ENCODE measurements around the gene ZBTB45.
A peak's percentile ranks its signal among the peaks of the same experiment; 100 is the strongest.

ZBTB45 gene

GRCh38 chr19:58561373-58562121 is 41.9 kb upstream of the ZBTB45 start:
- H3K27ac ChIP-seq: peak overlapping the region in 1 of 2 donors; percentile 70

GRCh38 chr19:58560921-58561320 is 41.3 kb upstream of the ZBTB45 start:
- no peak for TF ChIP-seq CTCF (IDR thresholded peaks at IDR 0.05)
- no peak overlapping the region for H3K4me3 ChIP-seq
- no peak for DNase-seq (ENCODE audit: low spot score)
- H3K27ac ChIP-seq: no peak overlapping the region

More at GRCh38 chr19:58561373-58562121, 41.9 kb upstream of the ZBTB45 start:
- no peak for TF ChIP-seq CTCF (IDR thresholded peaks at IDR 0.05)
- H3K4me3 ChIP-seq: peak overlapping the region; percentile 73
- DNase-seq (ENCODE audit: low spot score): no peak

- no peak for TF ChIP-seq CTCF (IDR thresholded peaks at IDR 0.05)
- Histone ChIP-seq H3K27ac (peak overlapping the region; percentile 91 to 99), H3K4me3 (peak overlapping the region; percentile 70)
- no peak for DNase-seq (ENCODE audit: low spot score)
These were observed 40.6 kb upstream of the ZBTB45 start for GRCh38 chr19:58560007-58560887.

GRCh38 chr19:58559275-58560006 is 39.8 kb upstream of the ZBTB45 start:
- TF ChIP-seq CTCF (IDR thresholded peaks at IDR 0.05): no peak
- H3K27ac ChIP-seq: peak overlapping the region; percentile 91 to 99
- DNase-seq (ENCODE audit: low spot score): peak; percentile 95
- peak overlapping the region; percentile 70 for H3K4me3 ChIP-seq

GRCh38 chr19:58558623-58559274 is 39.1 kb upstream of the ZBTB45 start:
- TF ChIP-seq CTCF (IDR thresholded peaks at IDR 0.05): no peak
- peak; percentile 98 for DNase-seq (ENCODE audit: low spot score)
- Histone ChIP-seq H3K27ac (peak overlapping the region; percentile 91 to 99), H3K4me3 (peak overlapping the region; percentile 70)

- peak within 1 kb of the TSS; percentile 70 for H3K4me3 ChIP-seq
- peak within 1 kb of the TSS; percentile 91 to 99 for H3K27ac ChIP-seq
- peak; percentile 87 for DNase-seq (ENCODE audit: low spot score)
- no peak for TF ChIP-seq CTCF (IDR thresholded peaks at IDR 0.05)
These were observed 38.5 kb upstream of the ZBTB45 start, which contains the start of gene UBE2M for GRCh38 chr19:58558066-58558622. Gene UBE2M, minus strand, starts transcription at chr19:58558611. Its CDS starts 230 bp downstream, at chr19:58558381.
